HG03025 (cell line): ENCODE measurements around the gene SYNDIG1.

Experiments
- ATAC-seq: cut with Tn5 transposase; IDR thresholded peaks from one replicate; pipeline ENCODE4 v1.9.1; 2021; ENCODE audit warnings: mild to moderate bottlenecking, moderate library complexity; ENCODE audit not compliant: unreplicated experiment, low FRiP score

Gene SYNDIG1

GRCh38 chr20:24547967-24548366, 78.5 kb downstream of the SYNDIG1 start:
- no peak for ATAC-seq

- ATAC-seq: no peak
These were observed 89.8 kb downstream of the SYNDIG1 start for GRCh38 chr20:24559114-24559732.

GRCh38 chr20:24560571-24561491, 91.4 kb downstream of the SYNDIG1 start:
- ATAC-seq: no peak

- ATAC-seq: no peak
These were observed 96.5 kb downstream of the SYNDIG1 start for GRCh38 chr20:24565835-24566351.

GRCh38 chr20:24566656-24567055, 97.2 kb downstream of the SYNDIG1 start:
- no peak for ATAC-seq

- ATAC-seq: no peak
These were observed 98.1 kb downstream of the SYNDIG1 start for GRCh38 chr20:24567508-24567907.

GRCh38 chr20:24568842-24569241, 99.4 kb downstream of the SYNDIG1 start:
- ATAC-seq: no peak

GRCh38 chr20:24571159-24571558, 101.7 kb downstream of the SYNDIG1 start:
- no peak for ATAC-seq

GRCh38 chr20:24572140-24572539, 102.7 kb downstream of the SYNDIG1 start:
- ATAC-seq: no peak

- no peak for ATAC-seq
These were observed 103.4 kb downstream of the SYNDIG1 start for GRCh38 chr20:24572862-24573261.

GRCh38 chr20:24573557-24573956, 104.1 kb downstream of the SYNDIG1 start:
- ATAC-seq: no peak

- no peak for ATAC-seq
These were observed 104.9 kb downstream of the SYNDIG1 start for GRCh38 chr20:24574307-24574706.

- ATAC-seq: no peak
These were observed 105.4 kb downstream of the SYNDIG1 start for GRCh38 chr20:24574797-24575196.

GRCh38 chr20:24575811-24576210, 106.4 kb downstream of the SYNDIG1 start:
- ATAC-seq: no peak

- ATAC-seq: no peak
These were observed 107.0 kb downstream of the SYNDIG1 start for GRCh38 chr20:24576447-24576846.

- no peak for ATAC-seq
These were observed 108.0 kb downstream of the SYNDIG1 start for GRCh38 chr20:24577271-24577909.

GRCh38 chr20:24578567-24579415, 109.4 kb downstream of the SYNDIG1 start:
- no peak for ATAC-seq

GRCh38 chr20:24579475-24579874, 110.0 kb downstream of the SYNDIG1 start:
- no peak for ATAC-seq

GRCh38 chr20:24580006-24580405, 110.6 kb downstream of the SYNDIG1 start:
- no peak for ATAC-seq

GRCh38 chr20:24580855-24581254, 111.4 kb downstream of the SYNDIG1 start:
- no peak for ATAC-seq
